GM12875 (cell line): ENCODE measurements around the gene INAVA.
"Not testable (repeated sequence)": the region's sequence is repeated elsewhere in the genome, so short reads cannot be mapped to it uniquely, and the experiment has no call there.

ENCODE experiments used
- H3K4me3 ChIP-seq: one replicate; pipeline ENCODE4 v1.5.1; 2011; ENCODE audit warnings: low read depth, low read length, control low read depth
- CTCF ChIP-seq: IDR thresholded peaks from 2 replicates; pipeline ENCODE4 v1.5.1; 2011; ENCODE audit warnings: low read depth, mild to moderate bottlenecking, control low read depth, inconsistent platforms, low read length, moderate library complexity, borderline replicate concordance; ENCODE audit not compliant: insufficient read depth

INAVA gene

GRCh38 chr1:200929530-200930278 lies 35.0 kb downstream of the INAVA start:
- no peak for TF ChIP-seq CTCF
- no peak overlapping the region for H3K4me3 ChIP-seq

DNA sequence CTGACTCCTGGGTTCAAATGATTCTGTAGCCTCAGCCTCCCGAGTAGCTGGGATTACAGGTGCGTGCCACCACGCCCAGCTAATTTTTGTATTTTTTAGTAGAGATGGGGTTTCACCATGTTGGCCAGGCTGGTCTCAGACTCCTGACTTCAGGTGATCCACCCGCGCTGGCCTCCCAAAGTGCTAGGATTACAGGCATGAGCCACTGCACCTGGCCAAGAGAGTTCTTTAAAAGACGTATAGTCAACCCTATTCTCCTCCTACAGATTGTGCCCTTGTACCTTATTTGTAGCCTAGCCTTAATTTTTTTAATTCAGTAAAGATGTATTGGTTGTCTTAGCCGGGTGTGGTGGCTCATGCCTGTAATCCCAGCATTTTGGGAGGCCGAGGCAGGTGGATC lies 35.6 kb downstream of the INAVA start:
- not testable (repeated sequence) for H3K4me3 ChIP-seq

DNA sequence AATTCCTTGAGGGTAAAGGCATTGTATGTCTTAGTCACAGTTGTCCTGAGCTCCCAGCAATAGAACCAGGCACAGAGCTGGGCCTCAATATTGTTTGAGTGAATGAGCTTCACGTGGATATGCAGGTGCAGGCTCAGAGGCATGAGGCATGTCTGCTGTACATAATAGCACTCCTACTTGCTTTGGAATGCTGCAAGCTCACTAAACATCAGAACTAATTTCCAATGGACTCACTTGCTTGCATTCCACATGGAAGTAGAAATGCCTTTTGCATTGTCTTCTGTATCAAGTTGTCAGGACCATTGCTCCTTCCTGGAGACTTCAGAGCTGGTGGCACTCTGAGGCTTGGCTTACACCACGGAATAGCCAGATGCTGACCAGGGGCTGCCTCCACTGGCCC lies 37.1 kb downstream of the INAVA start:
- TF ChIP-seq CTCF: no peak
- no peak overlapping the region for H3K4me3 ChIP-seq

GRCh38 chr1:200934676-200935245 lies 40.1 kb downstream of the INAVA start:
- H3K4me3 ChIP-seq: no peak overlapping the region
- no peak for TF ChIP-seq CTCF

DNA sequence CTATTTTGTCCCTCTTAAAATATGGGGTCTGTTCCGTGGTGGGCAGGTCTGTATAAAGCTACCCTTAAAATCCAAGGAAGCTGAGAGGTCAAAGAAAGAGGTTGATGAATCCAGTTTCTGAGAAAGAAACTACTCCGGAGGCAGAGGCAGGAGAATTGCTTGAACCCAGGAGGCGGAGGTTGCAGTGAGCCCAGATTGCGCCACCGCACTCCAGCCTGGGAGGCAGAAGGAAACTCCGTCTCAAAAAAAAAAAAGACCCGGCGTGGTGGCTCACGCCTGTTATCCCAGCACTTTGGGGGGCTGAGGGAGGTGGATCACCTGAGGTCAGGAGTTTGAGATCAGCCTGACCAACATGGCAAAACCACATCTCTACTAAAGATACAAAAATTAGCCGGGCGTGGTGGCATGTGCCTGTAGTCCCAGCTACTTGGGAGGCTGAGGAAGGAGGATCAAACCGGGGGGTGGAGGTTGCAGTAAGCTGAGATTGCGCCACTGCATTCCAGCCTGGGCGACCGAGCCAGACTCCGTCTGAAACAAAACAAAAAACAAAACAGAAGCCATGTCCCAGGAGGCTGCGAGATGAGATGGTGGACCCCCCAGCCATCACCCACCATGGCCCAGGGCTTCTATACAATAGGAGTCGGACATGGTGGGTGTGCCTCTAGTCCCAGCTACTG lies 40.7 kb downstream of the INAVA start:
- H3K4me3 ChIP-seq: not testable (repeated sequence)

DNA sequence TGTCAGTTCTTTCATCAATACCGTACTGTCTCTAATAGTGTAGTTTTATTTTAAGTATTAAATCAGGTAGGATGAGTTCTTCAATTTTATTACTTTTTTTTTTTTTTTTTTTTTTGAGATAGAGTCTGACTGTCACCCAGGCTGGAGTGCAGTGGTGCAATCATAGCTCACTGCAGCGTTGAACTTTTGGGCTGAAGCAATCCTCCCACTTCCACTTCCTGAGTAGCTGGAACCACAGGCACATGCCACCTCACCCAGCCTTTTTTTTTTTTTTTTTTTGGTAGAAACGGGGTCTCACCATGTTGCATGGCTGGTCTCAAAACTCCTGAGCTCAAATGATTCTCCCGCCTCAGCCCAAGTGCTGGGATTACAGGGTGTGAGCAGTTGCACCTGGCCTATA lies 44.3 kb downstream of the INAVA start:
- H3K4me3 ChIP-seq: no peak overlapping the region
- no peak for TF ChIP-seq CTCF

- TF ChIP-seq CTCF: no peak
- H3K4me3 ChIP-seq: no peak overlapping the region
Observed at GRCh38 chr1:200945111-200945510, 50.4 kb downstream of the INAVA start.

DNA sequence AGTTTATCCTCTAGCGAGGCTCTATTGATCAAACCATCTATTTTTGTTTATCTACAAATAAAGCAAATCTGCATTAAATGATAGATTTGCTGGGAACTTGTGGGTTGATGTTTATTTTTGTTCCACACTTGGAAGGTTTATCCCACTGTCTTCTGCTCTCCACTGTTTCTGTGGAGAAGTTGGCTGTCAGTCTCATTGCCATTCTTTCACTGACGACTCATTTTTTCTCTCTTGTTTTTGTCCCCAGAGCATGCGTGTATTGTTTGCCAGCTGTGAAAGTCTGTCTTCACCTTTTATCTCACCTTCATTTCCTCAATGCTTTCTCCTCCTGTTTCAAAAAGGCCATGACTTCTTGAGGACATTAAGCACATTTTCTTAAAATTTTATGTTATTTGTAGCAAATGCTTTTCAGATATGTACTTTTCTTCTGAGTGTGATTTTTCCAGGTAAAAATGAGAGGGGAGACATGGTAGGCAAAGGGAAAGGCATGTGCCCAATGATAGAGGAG lies 52.4 kb downstream of the INAVA start:
- no peak overlapping the region for H3K4me3 ChIP-seq
- TF ChIP-seq CTCF: no peak
